ENCODE results near the gene SIL1.

DNA sequence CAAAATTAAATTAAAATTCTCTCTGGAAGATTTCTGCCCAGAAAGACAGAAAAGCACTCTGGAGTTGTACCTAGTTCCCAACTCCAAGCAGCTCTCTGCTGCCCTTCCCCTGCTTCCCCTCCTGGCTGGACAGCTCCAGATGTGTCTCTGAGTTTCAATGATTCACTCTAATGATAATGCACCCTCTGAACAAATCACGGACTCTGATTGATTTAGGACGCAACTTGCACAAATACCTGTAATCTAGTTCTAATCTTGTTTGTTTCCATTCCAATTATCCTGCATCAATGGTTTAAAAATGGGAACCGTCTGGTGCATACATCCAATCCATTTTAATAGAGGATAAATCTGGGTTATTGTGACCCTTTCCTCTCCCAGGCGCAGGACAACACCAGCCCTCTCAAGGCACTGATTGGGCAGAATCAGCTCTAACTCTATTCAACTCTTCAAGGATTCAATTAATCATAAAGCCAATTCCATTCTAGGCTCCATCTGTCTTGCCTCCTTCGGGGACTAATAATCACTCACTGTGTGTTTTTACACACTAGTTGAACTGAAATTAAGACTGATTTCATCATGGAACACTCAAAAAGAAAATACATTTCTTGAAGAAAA is 211.9 kb downstream of the SIL1 start:
- TF ChIP-seq, protein P1, sequence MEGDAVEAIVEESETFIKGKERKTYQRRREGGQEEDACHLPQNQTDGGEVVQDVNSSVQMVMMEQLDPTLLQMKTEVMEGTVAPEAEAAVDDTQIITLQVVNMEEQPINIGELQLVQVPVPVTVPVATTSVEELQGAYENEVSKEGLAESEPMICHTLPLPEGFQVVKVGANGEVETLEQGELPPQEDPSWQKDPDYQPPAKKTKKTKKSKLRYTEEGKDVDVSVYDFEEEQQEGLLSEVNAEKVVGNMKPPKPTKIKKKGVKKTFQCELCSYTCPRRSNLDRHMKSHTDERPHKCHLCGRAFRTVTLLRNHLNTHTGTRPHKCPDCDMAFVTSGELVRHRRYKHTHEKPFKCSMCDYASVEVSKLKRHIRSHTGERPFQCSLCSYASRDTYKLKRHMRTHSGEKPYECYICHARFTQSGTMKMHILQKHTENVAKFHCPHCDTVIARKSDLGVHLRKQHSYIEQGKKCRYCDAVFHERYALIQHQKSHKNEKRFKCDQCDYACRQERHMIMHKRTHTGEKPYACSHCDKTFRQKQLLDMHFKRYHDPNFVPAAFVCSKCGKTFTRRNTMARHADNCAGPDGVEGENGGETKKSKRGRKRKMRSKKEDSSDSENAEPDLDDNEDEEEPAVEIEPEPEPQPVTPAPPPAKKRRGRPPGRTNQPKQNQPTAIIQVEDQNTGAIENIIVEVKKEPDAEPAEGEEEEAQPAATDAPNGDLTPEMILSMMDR (IDR thresholded peaks at IDR 0.05; ENCODE audit: insufficient read depth, low read depth, low read length) = no peak
- TF ChIP-seq EZH2 (IDR thresholded peaks at IDR 0.05; ENCODE audit: insufficient read depth, low read length) = no peak
